Measurements from ENCODE around the gene PTPN4. TPM values are rescaled to one million over a fixed set of nuclear protein-coding genes. Genes with fewer than 3 reads are reported as not detected.

The PTPN4 gene
- total RNA-seq, 1 experiment from 2014 or later: 44.5 TPM

- no peak overlapping the region for H3K4me2 ChIP-seq (ENCODE audit: low read length)
- intact Hi-C loops (cut with micrococcal nuclease): no loop called here
- H3K9ac ChIP-seq (ENCODE audit: low read length): no peak overlapping the region
- no peaks in the 10 kb centered on the region for H3K27me3 ChIP-seq (ENCODE audit: low read length)
- H2AFZ ChIP-seq (ENCODE audit: low read length): no peak overlapping the region
- peaks cover 61% of the 10 kb centered on the region for H3K79me2 ChIP-seq (ENCODE audit: low read length)
- DNase-seq: no peak
- H3K9me3 ChIP-seq (ENCODE audit: low read length): no peaks in the 10 kb centered on the region
- H3K36me3 ChIP-seq (ENCODE audit: low read depth, low read length): peaks cover 5% of the 10 kb centered on the region; the same call in 1 of the 2 replicates
- no peak for ATAC-seq
- no peak overlapping the region for H3K27ac ChIP-seq (ENCODE audit: low read length)
- peaks cover 16% of the 10 kb centered on the region for H3K4me1 ChIP-seq (ENCODE audit: insufficient read depth, low read length)
- CTCF ChIA-PET: no interaction called here
- BruUV-seq (replicated peaks): no TSS peak
- H3K4me3 ChIP-seq (ENCODE audit: low read length): no peak overlapping the region
- no peaks in the 10 kb centered on the region for H3K9me2 ChIP-seq (replicated peaks; ENCODE audit: low read length)
- 0 out of 2 replicates have a peak, but pooled peaks cover 12% of the 10 kb centered on the region for H4K20me1 ChIP-seq (ENCODE audit: low read length)
- peaks cover 6% of the 10 kb centered on the region for H3F3A ChIP-seq (ENCODE audit: low read length, unreplicated experiment)
- POLR2A ChIA-PET (ENCODE audit: unreplicated experiment): no interaction called here
- TF ChIP-seq EZH2phosphoT487 (IDR thresholded peaks at IDR 0.05; ENCODE audit: borderline replicate concordance, low read length): no peak
- no peak for TF ChIP-seq CTCF (conservative IDR thresholded peaks at IDR 0.05; ENCODE audit: low read depth, low read length)
- TF ChIP-seq EZH2 (IDR thresholded peaks at IDR 0.05; ENCODE audit: low read length, unreplicated experiment): no peak
Measured at GRCh38 chr2:119814216-119814615, 54.5 kb downstream of the PTPN4 start.

GRCh38 chr2:119818792-119819191 is 59.1 kb downstream of the PTPN4 start:
- Histone ChIP-seq H3K36me3 (ENCODE audit: low read depth, low read length) (no peaks in the 10 kb centered on the region), H3K9me3 (ENCODE audit: low read length) (no peaks in the 10 kb centered on the region), H3K4me2 (ENCODE audit: low read length) (no peak overlapping the region), H3K79me2 (ENCODE audit: low read length) (peaks cover 60% of the 10 kb centered on the region), H2AFZ (ENCODE audit: low read length) (no peak overlapping the region), H4K20me1 (ENCODE audit: low read length) (0 out of 2 replicates have a peak, but pooled peaks cover 6% of the 10 kb centered on the region), H3K9me2 (replicated peaks; ENCODE audit: low read length) (no peaks in the 10 kb centered on the region), H3K9ac (ENCODE audit: low read length) (no peak overlapping the region), H3K4me1 (ENCODE audit: insufficient read depth, low read length) (peaks cover 3% of the 10 kb centered on the region; the same call in 1 of the 2 replicates), H3K4me3 (ENCODE audit: low read length) (no peak overlapping the region), H3K27ac (ENCODE audit: low read length) (no peak overlapping the region), H3K27me3 (ENCODE audit: low read length) (no peaks in the 10 kb centered on the region), H3F3A (ENCODE audit: low read length, unreplicated experiment) (no peaks in the 10 kb centered on the region)
- no TSS peak for BruUV-seq (replicated peaks)
- CTCF ChIA-PET: no interaction called here
- POLR2A ChIA-PET (ENCODE audit: unreplicated experiment): interaction anchor here (0.6 kb wide), 1 partner anchor 58 kb away, joined by 6 read pairs; no protein-coding TSS in a partner anchor
- no peak for TF ChIP-seq EZH2 (IDR thresholded peaks at IDR 0.05; ENCODE audit: low read length, unreplicated experiment)
- TF ChIP-seq EZH2phosphoT487 (IDR thresholded peaks at IDR 0.05; ENCODE audit: borderline replicate concordance, low read length): no peak
- no peak for TF ChIP-seq CTCF (conservative IDR thresholded peaks at IDR 0.05; ENCODE audit: low read depth, low read length)
- intact Hi-C loops (cut with micrococcal nuclease): no loop called here
- ATAC-seq (no peak), DNase-seq (no peak)

- H4K20me1 ChIP-seq (ENCODE audit: low read length): 0 out of 2 replicates have a peak, but pooled peaks cover 6% of the 10 kb centered on the region
- CTCF ChIA-PET: interaction anchor here (0.5 kb wide), 1 partner anchor 99 kb away, joined by 3 read pairs; no protein-coding TSS in a partner anchor
- ATAC-seq (no peak), DNase-seq (no peak)
- no TSS peak for BruUV-seq (replicated peaks)
- TF ChIP-seq CTCF (conservative IDR thresholded peaks at IDR 0.05; ENCODE audit: low read depth, low read length) (no peak), EZH2phosphoT487 (IDR thresholded peaks at IDR 0.05; ENCODE audit: borderline replicate concordance, low read length) (no peak), EZH2 (IDR thresholded peaks at IDR 0.05; ENCODE audit: low read length, unreplicated experiment) (no peak)
- H3K9ac ChIP-seq (ENCODE audit: low read length): no peak overlapping the region
- peaks cover 67% of the 10 kb centered on the region for H3K79me2 ChIP-seq (ENCODE audit: low read length)
- H3K36me3 ChIP-seq (ENCODE audit: low read depth, low read length): no peaks in the 10 kb centered on the region
- POLR2A ChIA-PET (ENCODE audit: unreplicated experiment): no interaction called here
- H3K4me1 ChIP-seq (ENCODE audit: insufficient read depth, low read length): peaks cover 3% of the 10 kb centered on the region; the same call in 1 of the 2 replicates
- no peak overlapping the region for H2AFZ ChIP-seq (ENCODE audit: low read length)
- H3K9me3 ChIP-seq (ENCODE audit: low read length): no peaks in the 10 kb centered on the region
- no peak overlapping the region for H3K27ac ChIP-seq (ENCODE audit: low read length)
- H3K9me2 ChIP-seq (replicated peaks; ENCODE audit: low read length): no peaks in the 10 kb centered on the region
- H3K4me2 ChIP-seq (ENCODE audit: low read length): no peak overlapping the region
- no peak overlapping the region for H3K4me3 ChIP-seq (ENCODE audit: low read length)
- no peaks in the 10 kb centered on the region for H3K27me3 ChIP-seq (ENCODE audit: low read length)
- intact Hi-C loops (cut with micrococcal nuclease): loop anchor here (10.0 kb wide), 2 partner anchors 285 to 355 kb away; no protein-coding TSS in a partner anchor
- no peaks in the 10 kb centered on the region for H3F3A ChIP-seq (ENCODE audit: low read length, unreplicated experiment)
Measured at GRCh38 chr2:119819846-119820245, 60.1 kb downstream of the PTPN4 start.
